ENCODE data around the gene TKFC.

- TF ChIP-seq GABPA (IDR thresholded peaks at IDR 0.05 in 1 of 2, conservative IDR thresholded peaks at IDR 0.05 in 1 of 2) (no peak), TAF1 (conservative IDR thresholded peaks at IDR 0.05) (no peak), CTCF (IDR thresholded peaks at IDR 0.05; ENCODE audit: low read depth, low read length, missing input control) (no peak), REST (IDR thresholded peaks at IDR 0.05) (no peak), ATF3 (IDR thresholded peaks at IDR 0.05) (no peak), SP1 (IDR thresholded peaks at IDR 0.05) (no peak)
Measured at GRCh38 chr11:61297341-61297740, 35.7 kb upstream of the TKFC start.
